HG03378 (cell line): ENCODE data around the gene COPB2.

Source experiments
- ATAC-seq: cut with Tn5 transposase; IDR thresholded peaks from one replicate; pipeline ENCODE4 v1.9.1; 2021; ENCODE audit warnings: mild to moderate bottlenecking, moderate library complexity; ENCODE audit not compliant: unreplicated experiment

Gene COPB2

GRCh38 chr3:139309880-139310279 lies 79.6 kb downstream of the COPB2 start:
- no peak for ATAC-seq

GRCh38 chr3:139309061-139309591 lies 80.3 kb downstream of the COPB2 start:
- no peak for ATAC-seq

GRCh38 chr3:139308560-139308959 lies 80.9 kb downstream of the COPB2 start:
- ATAC-seq: no peak

- no peak for ATAC-seq
Measured at GRCh38 chr3:139307601-139308555, 81.6 kb downstream of the COPB2 start.
